Measurements from ENCODE around the gene URB1.

DNA sequence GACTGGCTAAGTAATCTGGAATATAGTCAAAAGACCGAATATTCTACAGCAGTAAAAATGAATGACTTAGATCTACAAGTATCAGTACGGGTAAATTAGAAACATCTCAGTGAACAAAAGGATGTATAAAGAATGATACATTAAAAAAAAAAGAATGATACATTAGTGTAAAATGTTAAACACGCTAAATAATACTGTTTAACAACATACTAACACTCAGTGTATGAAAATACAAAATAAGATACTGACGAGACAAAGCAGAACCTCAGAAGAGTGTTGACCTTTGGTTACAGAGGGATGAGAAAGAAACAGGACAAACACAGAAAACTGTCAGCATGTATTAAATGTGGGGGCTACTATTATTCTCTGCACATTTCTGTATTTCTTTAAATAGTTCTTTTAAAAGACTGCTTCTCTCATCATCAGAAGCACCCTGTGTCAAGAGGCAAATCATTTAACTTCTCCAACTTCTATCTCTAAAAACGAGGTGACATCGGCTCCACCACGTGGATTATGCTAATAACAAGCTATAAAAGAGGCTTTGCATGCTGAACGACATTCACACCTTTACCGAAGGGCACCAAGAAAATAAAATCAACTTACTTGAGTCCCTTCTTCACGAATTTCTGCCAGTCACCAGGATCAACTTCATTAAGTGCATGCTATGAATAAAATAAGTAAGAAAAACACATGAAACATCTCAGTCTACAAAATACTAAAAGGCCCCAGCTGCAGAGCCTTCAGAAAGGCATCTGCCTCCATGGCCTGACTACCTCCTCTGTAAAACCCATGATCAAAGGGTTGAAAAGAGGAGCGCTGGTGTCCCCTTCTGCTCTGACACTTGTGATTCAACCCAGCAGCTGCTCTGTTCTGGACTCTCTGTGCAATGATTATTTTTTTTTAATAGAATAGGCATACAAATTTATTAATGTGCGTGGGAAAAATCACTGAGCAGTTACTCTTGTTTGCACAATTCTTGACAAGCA, 51.7 kb downstream of the URB1 start:
- no peak for TF ChIP-seq EZH2 (IDR thresholded peaks at IDR 0.05; ENCODE audit: low read depth, low read length, severe bottlenecking)
- no peak for TF ChIP-seq USF2 (IDR thresholded peaks at IDR 0.05; ENCODE audit: low read length)
